Measurements from ENCODE around the gene CYTH4. TPM values are rescaled to one million over a fixed set of nuclear protein-coding genes. Genes with fewer than 3 reads are reported as not detected.

CYTH4 gene
- total RNA-seq, 1 donor from 2014 or later = not detected

DNA sequence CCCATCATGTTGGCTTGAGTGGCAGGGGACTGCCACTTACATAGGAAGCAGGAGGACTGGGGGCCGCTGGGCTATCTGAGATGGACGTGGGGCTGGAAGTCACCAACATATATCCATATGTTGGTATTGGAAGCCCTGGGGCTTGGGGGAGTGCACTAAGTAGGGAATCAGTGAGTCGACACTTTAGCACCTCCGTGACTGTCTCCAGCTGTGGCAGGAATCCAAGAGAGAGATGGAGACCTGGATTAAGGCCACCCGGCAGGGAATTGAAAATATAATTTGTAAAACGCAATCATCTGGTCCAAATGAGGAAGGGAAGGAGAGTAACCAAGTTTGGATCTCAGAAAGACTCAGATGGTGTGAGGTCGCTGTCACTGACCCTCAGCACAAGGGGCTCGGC lies 76.6 kb downstream of the CYTH4 start:
- Histone ChIP-seq H3K9ac (no peak overlapping the region), H3K36me3 (no peaks in the 10 kb centered on the region), H4K20me1 (ENCODE audit: low read depth) (no peaks in the 10 kb centered on the region), H2AFZ (replicated peaks) (no peak overlapping the region), H3K4me2 (no peak overlapping the region), H3K4me1 (peaks cover 3% of the 10 kb centered on the region), H3K4me3 (no peak overlapping the region), H3F3A (ENCODE audit: low read depth) (no peaks in the 10 kb centered on the region), H3K27me3 (no peaks in the 10 kb centered on the region), H3K79me2 (ENCODE audit: low read depth) (no peaks in the 10 kb centered on the region), H3K9me3 (ENCODE audit: low read depth) (no peaks in the 10 kb centered on the region), H3K27ac (no peak overlapping the region)
- peaks cover 10% of the 10 kb centered on the region for H3K27me3 Mint-ChIP-seq (ENCODE audit: insufficient read depth, low read depth)
- H3K4me3 Mint-ChIP-seq = peak overlapping the region; percentile 38
- H3K27ac Mint-ChIP-seq = no peak overlapping the region
- H3K4me1 Mint-ChIP-seq = peaks cover 8% of the 10 kb centered on the region
- no peaks in the 10 kb centered on the region for H3K36me3 Mint-ChIP-seq
- H3K9me3 Mint-ChIP-seq = no peaks in the 10 kb centered on the region
- TF ChIP-seq CTCF (IDR thresholded peaks at IDR 0.05) (no peak), EZH2 (IDR thresholded peaks at IDR 0.05) (no peak), EZH2phosphoT487 (IDR thresholded peaks at IDR 0.05) (no peak)
- DNase-seq (ENCODE audit: low spot score) = no peak

DNA sequence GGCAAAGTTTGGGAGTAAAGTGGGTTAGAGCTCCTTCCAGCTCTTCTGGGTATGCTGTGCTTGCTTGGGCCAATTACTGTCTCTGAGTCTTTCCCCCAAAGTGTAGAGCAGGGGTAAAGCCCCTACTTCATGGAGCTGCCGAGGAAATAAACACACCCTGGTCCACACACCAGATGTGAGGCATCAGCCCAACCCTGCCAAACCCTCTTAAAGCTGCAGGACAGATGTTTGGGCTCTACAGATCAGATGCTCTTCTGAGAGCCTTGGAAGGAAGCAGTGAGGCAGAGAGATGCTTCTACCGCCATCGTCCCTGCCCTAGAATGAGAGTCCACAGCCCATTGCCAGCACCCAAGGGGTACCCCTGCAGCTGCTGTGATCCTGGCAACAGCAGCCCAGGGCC lies 80.3 kb downstream of the CYTH4 start:
- no peak for TF ChIP-seq CTCF (IDR thresholded peaks at IDR 0.05)
- TF ChIP-seq EZH2phosphoT487 (IDR thresholded peaks at IDR 0.05) = no peak
- no peak for TF ChIP-seq EZH2 (IDR thresholded peaks at IDR 0.05)
- no peaks in the 10 kb centered on the region for H3K27me3 ChIP-seq
- Mint-ChIP-seq H3K36me3 (no peaks in the 10 kb centered on the region), H3K27me3 (ENCODE audit: insufficient read depth, low read depth) (peaks cover 8% of the 10 kb centered on the region), H3K27ac (no peak overlapping the region), H3K9me3 (no peaks in the 10 kb centered on the region), H3K4me3 (no peak overlapping the region), H3K4me1 (peaks cover 12% of the 10 kb centered on the region)
- no peaks in the 10 kb centered on the region for H3K79me2 ChIP-seq (ENCODE audit: low read depth)
- H3K4me1 ChIP-seq = peaks cover 3% of the 10 kb centered on the region
- no peaks in the 10 kb centered on the region for H4K20me1 ChIP-seq (ENCODE audit: low read depth)
- no peaks in the 10 kb centered on the region for H3K9me3 ChIP-seq (ENCODE audit: low read depth)
- H3F3A ChIP-seq (ENCODE audit: low read depth) = no peaks in the 10 kb centered on the region
- H3K4me2 ChIP-seq = no peak overlapping the region
- H3K9ac ChIP-seq = no peak overlapping the region
- H3K4me3 ChIP-seq = no peak overlapping the region
- no peaks in the 10 kb centered on the region for H3K36me3 ChIP-seq
- H2AFZ ChIP-seq (replicated peaks) = no peak overlapping the region
- H3K27ac ChIP-seq = no peak overlapping the region
- no peak for DNase-seq (ENCODE audit: low spot score)

DNA sequence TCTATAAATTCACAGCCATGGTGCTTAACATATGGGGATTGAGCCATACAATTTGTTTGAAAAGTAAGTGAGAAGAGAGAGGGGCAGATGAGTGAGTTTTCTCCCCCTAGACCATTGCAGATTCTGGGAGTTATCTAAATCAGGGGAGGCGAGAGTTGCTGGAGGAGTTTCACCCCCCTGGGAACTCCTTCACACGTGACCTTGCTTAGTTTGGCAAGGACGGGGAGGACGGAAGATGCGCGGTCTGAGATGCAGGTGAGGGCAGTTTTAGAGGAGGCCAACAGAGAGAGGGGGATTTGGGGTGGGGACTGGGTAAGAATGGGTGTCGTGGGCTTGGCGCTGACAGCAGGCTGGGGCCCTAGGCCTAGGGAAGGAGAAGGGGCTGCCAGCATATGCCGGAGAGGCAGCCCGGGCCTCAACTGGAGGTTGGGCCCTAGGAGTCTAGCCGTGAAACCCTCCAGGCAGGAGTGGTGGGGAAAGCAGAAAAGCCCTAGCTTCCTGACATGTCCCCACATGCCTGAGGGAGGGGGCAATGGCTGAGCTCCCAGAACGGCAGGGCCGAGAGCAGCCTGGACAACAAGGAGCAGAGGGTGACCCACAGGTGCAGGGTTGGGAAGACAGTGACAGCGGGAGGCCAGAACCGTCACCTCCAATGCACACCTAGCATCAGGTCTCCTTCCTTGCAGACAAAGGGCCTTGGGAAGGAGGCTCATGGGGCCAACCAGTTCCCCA lies 81.1 kb downstream of the CYTH4 start:
- Histone ChIP-seq H3K79me2 (ENCODE audit: low read depth) (no peaks in the 10 kb centered on the region), H3K36me3 (no peaks in the 10 kb centered on the region), H3K27me3 (no peaks in the 10 kb centered on the region), H3K27ac (no peak overlapping the region), H4K20me1 (ENCODE audit: low read depth) (no peaks in the 10 kb centered on the region), H3K4me3 (no peak overlapping the region), H3K9ac (no peak overlapping the region), H3K9me3 (ENCODE audit: low read depth) (no peaks in the 10 kb centered on the region), H3F3A (ENCODE audit: low read depth) (no peaks in the 10 kb centered on the region), H2AFZ (replicated peaks) (no peak overlapping the region), H3K4me2 (no peak overlapping the region), H3K4me1 (peaks cover 8% of the 10 kb centered on the region)
- Mint-ChIP-seq H3K36me3 (no peaks in the 10 kb centered on the region), H3K4me1 (peaks cover 16% of the 10 kb centered on the region), H3K9me3 (no peaks in the 10 kb centered on the region), H3K4me3 (no peak overlapping the region), H3K27ac (peak overlapping the region; percentile 22), H3K27me3 (ENCODE audit: insufficient read depth, low read depth) (peaks cover 5% of the 10 kb centered on the region)
- TF ChIP-seq CTCF (IDR thresholded peaks at IDR 0.05) (no peak), EZH2 (IDR thresholded peaks at IDR 0.05) (no peak), EZH2phosphoT487 (IDR thresholded peaks at IDR 0.05) (no peak)
- DNase-seq (ENCODE audit: low spot score) = no peak

Other genes starting within 250 kb of the CYTH4 start
- gene KCTD17, start 230.8 kb upstream of the CYTH4 start, total RNA-seq (ENCODE audit: low replicate concordance) = 17.5 and 44.1 TPM in 2 replicates
- gene TMPRSS6, start 172.8 kb upstream of the CYTH4 start, total RNA-seq (ENCODE audit: low replicate concordance) = not detected in 2 replicates
- gene IL2RB, start 132.6 kb upstream of the CYTH4 start, total RNA-seq (ENCODE audit: low replicate concordance) = 0.62 TPM in 1 of 2 replicates, not detected in the other
- 7.2 and 12.2 TPM in 2 replicates for gene C1QTNF6, start 94.3 kb upstream of the CYTH4 start, total RNA-seq (ENCODE audit: low replicate concordance)
- 0.19 and 0.53 TPM in 2 replicates for gene SSTR3, start 70.0 kb upstream of the CYTH4 start, total RNA-seq (ENCODE audit: low replicate concordance)
- gene RAC2, start 38.2 kb upstream of the CYTH4 start, total RNA-seq (ENCODE audit: low replicate concordance) = 1.7 and 2.1 TPM in 2 replicates
- gene ELFN2, start 145.0 kb downstream of the CYTH4 start, total RNA-seq (ENCODE audit: low replicate concordance) = 0.82 and 1.1 TPM in 2 replicates
- 2.3 and 10.6 TPM in 2 replicates for gene MFNG, start 203.9 kb downstream of the CYTH4 start, total RNA-seq (ENCODE audit: low replicate concordance)
- 1.5 and 6.2 TPM in 2 replicates for gene CARD10, start 236.9 kb downstream of the CYTH4 start, total RNA-seq (ENCODE audit: low replicate concordance)

Data from neural progenitor cell (in vitro differentiated cells).